ENCODE results near the gene MORC2. TPM values are rescaled to one million over a fixed set of nuclear protein-coding genes. Genes with fewer than 3 reads are reported as not detected.

MORC2 gene
- total RNA-seq, 2 donors from 2014 or later, result 8.6 to 24.0 TPM

- Mint-ChIP-seq H3K27ac (peak overlapping the region in 1 of 2 donors; percentile 47), H3K9me3 (no peaks in the 10 kb centered on the region), H3K36me3 (peaks cover 6 to 19% of the 10 kb centered on the region in 2 donors)
- ATAC-seq (no peak), DNase-seq (ENCODE audit: low spot score in 2 of 2) (no peak)
Measured at GRCh38 chr22:30934053-30934452, 34.5 kb downstream of the MORC2 start.

GRCh38 chr22:30933457-30933856 is 35.1 kb downstream of the MORC2 start:
- DNase-seq (ENCODE audit: low spot score in 2 of 2) (no peak), ATAC-seq (no peak)
- H3K36me3 Mint-ChIP-seq, result peaks cover 6 to 14% of the 10 kb centered on the region in 2 donors
- H3K9me3 Mint-ChIP-seq, result no peaks in the 10 kb centered on the region
- H3K27ac Mint-ChIP-seq, result peak overlapping the region in 1 of 2 donors; percentile 47

- ATAC-seq, result no peak
- H3K9me3 Mint-ChIP-seq, result no peaks in the 10 kb centered on the region
- DNase-seq (ENCODE audit: low spot score in 2 of 2), result no peak
- peaks cover 6 to 14% of the 10 kb centered on the region in 2 donors for H3K36me3 Mint-ChIP-seq
- H3K27ac Mint-ChIP-seq, result no peak overlapping the region
Measured at GRCh38 chr22:30932661-30933060, 35.9 kb downstream of the MORC2 start.

GRCh38 chr22:30931541-30932300 is 36.9 kb downstream of the MORC2 start:
- no peak for ATAC-seq
- H3K27ac Mint-ChIP-seq, result peak overlapping the region; percentile 61
- DNase-seq (ENCODE audit: low spot score in 2 of 2), result no peak
- H3K9me3 Mint-ChIP-seq, result no peaks in the 10 kb centered on the region
- H3K36me3 Mint-ChIP-seq, result peaks cover 14% of the 10 kb centered on the region in 2 donors

- DNase-seq (ENCODE audit: low spot score in 2 of 2) (no peak), ATAC-seq (no peak)
- H3K27ac Mint-ChIP-seq, result peak overlapping the region; percentile 4 to 61
- no peaks in the 10 kb centered on the region for H3K9me3 Mint-ChIP-seq
- peaks cover 14% of the 10 kb centered on the region in 2 donors for H3K36me3 Mint-ChIP-seq
Measured at GRCh38 chr22:30930228-30930627, 38.3 kb downstream of the MORC2 start.

DNA sequence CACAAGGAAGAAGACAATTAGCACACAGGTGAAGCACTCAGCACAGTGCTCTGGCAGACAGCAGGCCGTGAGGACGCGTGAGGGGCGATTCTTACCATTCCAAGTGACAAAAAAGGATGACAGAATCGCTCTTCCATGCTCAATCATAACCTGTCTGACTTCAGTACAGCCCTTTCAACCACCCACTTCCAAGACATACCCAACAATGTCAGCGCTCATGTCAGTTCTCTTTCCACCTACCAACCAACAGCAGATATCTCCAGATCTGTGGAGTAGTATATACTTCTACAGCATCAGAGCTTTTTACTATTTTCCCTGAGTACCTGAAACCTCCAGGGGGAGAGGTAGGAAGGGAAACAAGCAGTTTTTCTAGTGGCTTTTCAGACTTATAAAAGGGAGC is 40.2 kb downstream of the MORC2 start:
- DNase-seq (ENCODE audit: low spot score in 2 of 2) (no peak), ATAC-seq (no peak)
- H3K36me3 Mint-ChIP-seq, result peaks cover 6 to 14% of the 10 kb centered on the region in 2 donors
- H3K9me3 Mint-ChIP-seq, result no peaks in the 10 kb centered on the region
- H3K27ac Mint-ChIP-seq, result no peak overlapping the region

GRCh38 chr22:30927806-30928205 is 40.8 kb downstream of the MORC2 start:
- ATAC-seq, result no peak
- Mint-ChIP-seq H3K9me3 (no peaks in the 10 kb centered on the region), H3K27ac (no peak overlapping the region), H3K36me3 (peaks cover 6 to 14% of the 10 kb centered on the region in 2 donors)
- DNase-seq (ENCODE audit: low spot score in 2 of 2), result no peak

DNA sequence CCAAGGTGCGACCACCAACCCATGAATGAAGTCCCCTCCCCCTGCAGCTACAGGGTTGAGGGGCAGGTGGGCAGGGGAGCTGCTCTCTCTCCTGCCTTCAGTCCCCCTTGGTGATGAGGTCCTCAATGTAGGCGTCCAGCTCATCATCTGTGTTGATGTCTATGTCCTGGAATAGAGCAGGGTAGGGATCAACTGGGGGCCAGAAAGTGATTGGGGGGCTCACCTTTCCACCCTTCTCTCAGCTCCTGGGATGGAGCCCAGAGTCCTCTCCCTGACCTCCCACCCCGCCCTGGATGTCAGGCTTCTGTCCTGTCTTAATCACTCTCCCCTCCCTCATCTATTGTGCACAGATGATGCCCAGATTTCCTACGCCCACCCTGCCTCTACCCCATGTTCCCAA is 41.9 kb downstream of the MORC2 start:
- H3K27ac Mint-ChIP-seq, result peak overlapping the region; percentile 32 to 41
- no peaks in the 10 kb centered on the region for H3K9me3 Mint-ChIP-seq
- no peak for DNase-seq (ENCODE audit: low spot score in 2 of 2)
- H3K36me3 Mint-ChIP-seq, result peaks cover 7 to 15% of the 10 kb centered on the region in 2 donors
- no peak for ATAC-seq

- peaks cover 7 to 13% of the 10 kb centered on the region in 2 donors for H3K36me3 Mint-ChIP-seq
Measured at GRCh38 chr22:30925667-30926066, 42.9 kb downstream of the MORC2 start.

GRCh38 chr22:30923168-30923900 is 45.2 kb downstream of the MORC2 start:
- ATAC-seq, result no peak
- Mint-ChIP-seq H3K9me3 (no peaks in the 10 kb centered on the region), H3K36me3 (peaks cover 7 to 13% of the 10 kb centered on the region in 2 donors), H3K27ac (peak overlapping the region in 1 of 2 donors; percentile 54)
- no peak for DNase-seq (ENCODE audit: low spot score in 2 of 2)

More at GRCh38 chr22:30925667-30926066, 42.9 kb downstream of the MORC2 start:
- no peak for DNase-seq (ENCODE audit: low spot score in 2 of 2)
- no peak overlapping the region for H3K27ac Mint-ChIP-seq
- no peak for ATAC-seq
- H3K9me3 Mint-ChIP-seq, result no peaks in the 10 kb centered on the region

DNA sequence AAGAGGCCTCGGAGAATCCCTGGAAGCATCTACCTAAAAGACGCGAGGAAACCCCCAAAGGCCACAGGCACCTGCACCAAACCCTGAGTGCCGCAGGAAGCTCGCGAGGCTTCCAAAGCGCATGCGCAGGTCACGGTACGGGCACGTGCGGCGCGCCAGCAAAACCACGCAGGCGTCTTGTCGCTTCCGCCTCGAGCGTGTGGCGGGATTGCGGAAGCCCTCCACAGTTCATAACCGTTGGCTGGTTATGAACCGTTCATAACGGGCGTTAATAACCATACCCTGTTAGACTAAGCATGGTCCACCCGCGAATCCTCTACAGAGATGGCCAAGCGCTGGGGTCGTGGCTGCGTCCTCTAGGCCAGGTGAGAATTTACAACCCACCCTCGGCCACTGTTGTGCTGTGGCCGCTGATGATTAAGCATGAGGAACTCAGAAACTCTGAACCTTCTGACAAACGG is 46.4 kb downstream of the MORC2 start:
- Mint-ChIP-seq H3K9me3 (no peaks in the 10 kb centered on the region), H3K36me3 (peaks cover 7 to 9% of the 10 kb centered on the region in 2 donors), H3K27ac (peak overlapping the region; percentile 44 to 76)
- DNase-seq (ENCODE audit: low spot score in 2 of 2) (peak; percentile 68 to 79), ATAC-seq (peak; percentile 62 to 68)

DNA sequence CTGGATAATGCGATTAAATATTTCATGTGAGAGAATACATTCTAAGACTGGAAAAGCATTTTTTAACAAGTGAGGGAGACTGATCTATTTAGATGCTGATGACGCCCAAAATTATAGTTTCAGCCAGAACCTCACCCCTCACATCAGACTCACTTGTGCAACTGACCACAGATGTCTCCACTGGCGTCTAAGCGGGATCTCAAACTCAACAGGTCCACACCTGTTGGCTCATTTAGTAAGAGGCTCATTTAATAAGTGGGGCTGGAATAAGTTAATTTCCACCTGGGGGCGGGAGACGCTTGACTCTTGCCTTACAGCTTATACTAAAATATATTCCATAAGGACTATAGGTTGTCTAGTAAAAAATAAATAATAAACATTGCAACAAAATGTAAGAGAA is 47.5 kb downstream of the MORC2 start:
- ATAC-seq (peak in 1 of 2 donors; percentile 36), DNase-seq (ENCODE audit: low spot score in 2 of 2) (no peak)
- Mint-ChIP-seq H3K27ac (peak overlapping the region in 1 of 2 donors; percentile 76), H3K9me3 (no peaks in the 10 kb centered on the region), H3K36me3 (peaks cover 5 to 7% of the 10 kb centered on the region in 2 donors)

DNA sequence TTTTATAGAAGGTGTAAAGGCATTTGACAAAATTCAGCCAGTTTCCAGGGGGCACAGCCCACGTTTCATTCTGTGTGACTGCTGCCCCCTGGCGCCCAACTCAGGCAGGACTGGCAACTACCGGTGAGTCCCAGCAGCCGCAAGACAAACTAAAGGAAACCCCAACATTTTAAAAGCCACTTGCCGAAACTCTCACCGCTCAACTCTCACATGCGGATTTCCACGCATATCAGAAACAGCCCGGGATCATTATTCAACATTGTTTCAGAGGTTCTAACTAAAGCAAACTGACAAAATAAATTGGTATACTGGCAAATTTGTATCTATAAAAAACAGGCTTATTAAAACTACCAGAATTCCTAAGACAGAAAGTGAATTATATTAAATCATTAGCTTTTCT is 48.2 kb downstream of the MORC2 start:
- H3K36me3 Mint-ChIP-seq, result peaks cover 5 to 7% of the 10 kb centered on the region in 2 donors
- no peaks in the 10 kb centered on the region for H3K9me3 Mint-ChIP-seq
- peak; percentile 81 to 83 for ATAC-seq
- DNase-seq (ENCODE audit: low spot score in 2 of 2), result peak; percentile 75 to 88
- no peak overlapping the region for H3K27ac Mint-ChIP-seq

- no peaks in the 10 kb centered on the region for H3K9me3 Mint-ChIP-seq
- DNase-seq (ENCODE audit: low spot score in 2 of 2), result no peak
- peaks cover 5 to 7% of the 10 kb centered on the region in 2 donors for H3K36me3 Mint-ChIP-seq
- no peak overlapping the region for H3K27ac Mint-ChIP-seq
- ATAC-seq, result no peak
Measured at GRCh38 chr22:30919973-30920372, 48.6 kb downstream of the MORC2 start.

GRCh38 chr22:30918761-30919160 is 49.8 kb downstream of the MORC2 start:
- Mint-ChIP-seq H3K36me3 (peaks cover 5 to 7% of the 10 kb centered on the region in 2 donors), H3K9me3 (no peaks in the 10 kb centered on the region), H3K27ac (no peak overlapping the region)
- ATAC-seq, result no peak
- DNase-seq (ENCODE audit: low spot score in 2 of 2), result no peak

DNA sequence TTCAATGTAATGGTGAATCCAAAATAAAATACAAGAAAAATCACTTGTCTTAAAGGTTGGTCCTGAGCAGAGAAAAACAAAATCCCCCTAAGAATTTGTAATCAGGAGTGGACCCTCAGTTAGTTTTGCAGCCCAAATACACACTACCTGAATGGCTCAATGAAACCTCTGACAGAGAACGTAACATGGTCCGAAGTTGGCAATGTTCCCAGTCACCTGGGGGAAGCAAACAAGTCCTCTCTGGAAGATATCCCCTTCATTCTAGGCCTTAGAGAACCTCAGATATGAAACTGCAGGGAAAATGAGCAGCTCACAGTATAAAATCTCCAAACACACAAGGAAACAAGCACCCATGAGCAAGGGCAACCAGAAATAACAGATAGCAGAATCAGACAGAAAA is 58.2 kb downstream of the MORC2 start:
- H3K9me3 Mint-ChIP-seq, result no peaks in the 10 kb centered on the region
- H3K36me3 Mint-ChIP-seq, result no peaks in the 10 kb centered on the region
- H3K27ac Mint-ChIP-seq, result no peak overlapping the region
- ATAC-seq (no peak), DNase-seq (ENCODE audit: low spot score in 2 of 2) (no peak)

DNA sequence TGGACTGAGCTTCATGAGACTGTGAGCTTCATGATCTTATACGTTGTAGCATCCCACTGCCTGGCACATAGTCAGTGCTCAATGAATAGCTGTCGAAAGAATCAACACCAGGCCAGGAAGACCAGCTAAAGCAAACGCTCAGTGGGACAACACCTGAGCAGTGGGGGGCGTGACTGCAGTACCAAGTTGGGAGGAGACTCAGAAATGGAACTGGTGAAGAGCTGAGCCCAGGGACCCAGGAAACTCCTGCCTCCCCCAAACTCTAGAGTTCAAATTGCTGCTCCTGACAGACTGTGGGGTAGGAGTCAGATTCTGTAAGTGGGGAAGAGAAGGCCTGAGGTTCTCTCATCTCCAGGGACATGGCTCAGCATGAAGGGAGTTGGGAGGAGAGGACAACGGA is 59.3 kb downstream of the MORC2 start:
- DNase-seq (ENCODE audit: low spot score in 2 of 2) (no peak), ATAC-seq (no peak)
- peak overlapping the region in 1 of 2 donors; percentile 15 for H3K27ac Mint-ChIP-seq
- no peaks in the 10 kb centered on the region for H3K36me3 Mint-ChIP-seq
- no peaks in the 10 kb centered on the region for H3K9me3 Mint-ChIP-seq
